Endometrial microvascular endothelial cells (primary cell): ENCODE measurements around the gene KCNAB1. TPM values are rescaled to one million over a fixed set of nuclear protein-coding genes. Genes with fewer than 3 reads are reported as not detected.
"Not testable (repeated sequence)": the region's sequence is repeated elsewhere in the genome, so short reads cannot be mapped to it uniquely, and the experiment has no call there.

Experiments
- in situ Hi-C: cut with HindIII; loops from 2 replicates; pipeline ENCODE4 v1.10.0; 2017; ENCODE audit warnings: low sequenced_read_pairs, low pct_unique_long_range_greater_than_20kb; ENCODE audit errors: inconsistent ontology term
- total RNA-seq: library from RNA; depleted of rRNA; stranded (reverse); fragments of >200 nt; gene quantifications from one replicate; pipeline ENCODE4 v1.2.3, GENCODE V29; 2015; ENCODE audit errors: inconsistent ontology term

The KCNAB1 gene
- total RNA-seq, 1 donor from 2014 or later = 14.3 TPM

GRCh38 chr3:156246961-156247725 lies 126.8 kb downstream of the KCNAB1 start:
- in situ Hi-C loops = no loop called here

GRCh38 chr3:156250550-156250949 lies 130.2 kb downstream of the KCNAB1 start:
- in situ Hi-C loops = no loop called here

- in situ Hi-C loops = no loop called here
These were observed 131.0 kb downstream of the KCNAB1 start for GRCh38 chr3:156251424-156251823.

GRCh38 chr3:156252656-156253055 lies 132.3 kb downstream of the KCNAB1 start:
- in situ Hi-C loops = no loop called here

- in situ Hi-C loops = no loop called here
These were observed 132.8 kb downstream of the KCNAB1 start for GRCh38 chr3:156253150-156253549.

- in situ Hi-C loops = no loop called here
These were observed 135.9 kb downstream of the KCNAB1 start for GRCh38 chr3:156256256-156256655.

- in situ Hi-C loops = no loop called here
These were observed 136.6 kb downstream of the KCNAB1 start for GRCh38 chr3:156256945-156257344.

- in situ Hi-C loops = no loop called here
These were observed 137.9 kb downstream of the KCNAB1 start for GRCh38 chr3:156258301-156258700.

GRCh38 chr3:156259896-156260295 lies 139.5 kb downstream of the KCNAB1 start:
- in situ Hi-C loops = no loop called here

GRCh38 chr3:156260331-156260730 lies 140.0 kb downstream of the KCNAB1 start:
- in situ Hi-C loops = no loop called here

- in situ Hi-C loops = no loop called here
These were observed 144.4 kb downstream of the KCNAB1 start for GRCh38 chr3:156264771-156265170.

- in situ Hi-C loops = no loop called here
These were observed 151.1 kb downstream of the KCNAB1 start for GRCh38 chr3:156271508-156271907.

GRCh38 chr3:156271995-156272719 lies 151.8 kb downstream of the KCNAB1 start:
- in situ Hi-C loops = no loop called here

- in situ Hi-C loops = no loop called here
These were observed 152.8 kb downstream of the KCNAB1 start for GRCh38 chr3:156273111-156273694.

GRCh38 chr3:156274791-156275190 lies 154.4 kb downstream of the KCNAB1 start:
- in situ Hi-C loops = no loop called here

- in situ Hi-C loops = not testable (repeated sequence)
These were observed 164.3 kb downstream of the KCNAB1 start for GRCh38 chr3:156284637-156285036.

GRCh38 chr3:156285626-156286025 lies 165.2 kb downstream of the KCNAB1 start:
- in situ Hi-C loops = no loop called here

- in situ Hi-C loops = no loop called here
These were observed 170.5 kb downstream of the KCNAB1 start for GRCh38 chr3:156290924-156291271.

GRCh38 chr3:156291272-156292123 lies 171.1 kb downstream of the KCNAB1 start:
- in situ Hi-C loops = no loop called here
